Body of pancreas (tissue), 4 donors: ENCODE data around the gene KCTD10. TPM values are rescaled to one million over a fixed set of nuclear protein-coding genes. Genes with fewer than 3 reads are reported as not detected.
A peak's percentile ranks its signal among the peaks of the same experiment; 100 is the strongest.

Experiments
- ATAC-seq: fragments of 150-250 bp; one replicate; pipeline ENCODE4 v1.9.1; 2016
- DNase-seq, 4 donors: peaks; one replicate each; pipeline ENCODE4 v3.0.0-alpha.2; 2019
- H3K27ac ChIP-seq, 4 donors: fragments of 200-600 bp; sonication (generic); 1 replicate in 3 of 4; 2 replicates in 1 of 4; pipeline versions ENCODE4 v1.5.1 to v1.6.1; 2016 to 2019; ENCODE audit warnings: mild to moderate bottlenecking in 1 of 4, mixed read lengths in 1 of 4, moderate library complexity in 1 of 4
- H3K27me3 ChIP-seq, 2 donors: fragments of 200-600 bp; sonication (generic); one replicate each; pipeline ENCODE4 v1.6.0; 2016; ENCODE audit warnings: mild to moderate bottlenecking in 1 of 2
- H3K36me3 ChIP-seq, 2 donors: fragments of 200-600 bp; sonication (generic); replicated peaks in 1 of 2; 2 replicates each; pipeline ENCODE4 v1.5.1; 2016; ENCODE audit warnings: low read depth in 2 of 2; ENCODE audit not compliant: insufficient read depth in 1 of 2
- H3K4me1 ChIP-seq: fragments of 200-600 bp; sonication (generic); one replicate; pipeline ENCODE4 v1.6.0; 2016
- H3K4me3 ChIP-seq, 2 donors: fragments of 200-600 bp; sonication (generic); 1 replicate in 1 of 2; 2 replicates in 1 of 2; pipeline ENCODE4 v1.5.1; 2016 to 2019
- H3K9me3 ChIP-seq, 3 donors: fragments of 200-600 bp; sonication (generic); 1 replicate in 2 of 3; 2 replicates in 1 of 3; pipeline ENCODE4 v1.5.1; 2016
- CTCF ChIP-seq, 7 experiments: fragments of 450-650 bp in 4 of 7; fragments of 200-600 bp in 3 of 7; sonication (generic) in 3 of 7; IDR thresholded peaks; one replicate each; pipeline ENCODE4 v1.5.1; 2016 to 2019; ENCODE audit warnings: antibody characterized with exemption in 7 of 7
- POLR2A ChIP-seq, 3 donors: fragments of 450-650 bp; IDR thresholded peaks; one replicate each; pipeline ENCODE4 v1.6.1; 2016; ENCODE audit warnings: antibody characterized with exemption in 3 of 3, mild to moderate bottlenecking in 2 of 3
- WGBS, 2 donors: methylation state at CpG; one replicate each; pipeline ENCODE4 v1.1.5; 2017; 5-methylcytosine and 5-hydroxymethylcytosine counted together
- intact Hi-C: fragments of 100-400 bp; cut with DNase I; formaldehyde crosslinking; loops from one replicate; pipeline ENCODE4 v1.15.1; 2023
- total RNA-seq, 2 donors: library from RNA; depleted of rRNA; stranded (reverse); fragments of >200 nt; gene quantifications; one replicate each; pipeline ENCODE4 v1.1.0, GENCODE V29; 2016

The KCTD10 gene
- total RNA-seq, 2 donors from 2014 or later, result 18.2 to 28.3 TPM

GRCh38 chr12:109428037-109428629, 49.0 kb downstream of the KCTD10 start:
- intact Hi-C loops, result no loop called here

GRCh38 chr12:109423392-109423791, 53.7 kb downstream of the KCTD10 start:
- no peak overlapping the region for H3K4me3 ChIP-seq
- no peaks in the 10 kb centered on the region for H3K4me1 ChIP-seq
- no peak for ATAC-seq
- no peaks in the 10 kb centered on the region for H3K36me3 ChIP-seq
- DNase-seq, result no peak
- no peaks in the 10 kb centered on the region for H3K27me3 ChIP-seq
- H3K27ac ChIP-seq, result no peak overlapping the region
- no peak for TF ChIP-seq POLR2A (IDR thresholded peaks at IDR 0.05)
- TF ChIP-seq CTCF (IDR thresholded peaks at IDR 0.05), result no peak
- no peaks in the 10 kb centered on the region for H3K9me3 ChIP-seq
- intact Hi-C loops, result no loop called here
- WGBS, 2 donors, result 68 to 70% methylated on average over 9 of the region's 9 CpGs

More at GRCh38 chr12:109428037-109428629, 49.0 kb downstream of the KCTD10 start:
- no peak for TF ChIP-seq POLR2A (IDR thresholded peaks at IDR 0.05)
- peak; percentile 79 to 98 (median 88) for TF ChIP-seq CTCF (IDR thresholded peaks at IDR 0.05)
- ATAC-seq (peak; percentile 90), DNase-seq (peak; percentile 76 to 81 (median 78))
- H3K4me3 ChIP-seq, result no peak overlapping the region
- H3K9me3 ChIP-seq, result no peaks in the 10 kb centered on the region
- H3K27ac ChIP-seq, result no peak overlapping the region
- H3K27me3 ChIP-seq, result no peaks in the 10 kb centered on the region
- H3K36me3 ChIP-seq, result no peaks in the 10 kb centered on the region
- peaks cover 6% of the 10 kb centered on the region for H3K4me1 ChIP-seq
- WGBS, 2 donors, result 18 to 26% methylated on average over 7 to 8 of the region's 8 CpGs

- Histone ChIP-seq H3K9me3 (no peaks in the 10 kb centered on the region), H3K27ac (no peak overlapping the region), H3K27me3 (no peaks in the 10 kb centered on the region), H3K4me1 (no peaks in the 10 kb centered on the region), H3K4me3 (no peak overlapping the region), H3K36me3 (no peaks in the 10 kb centered on the region)
- DNase-seq (no peak), ATAC-seq (no peak)
- intact Hi-C loops, result no loop called here
- no peak for TF ChIP-seq POLR2A (IDR thresholded peaks at IDR 0.05)
- TF ChIP-seq CTCF (IDR thresholded peaks at IDR 0.05), result no peak
- WGBS, 2 donors, result 11 to 18% methylated on average over 10 of the region's 10 CpGs
These were observed 54.8 kb downstream of the KCTD10 start for GRCh38 chr12:109422251-109422650.

- Histone ChIP-seq H3K27ac (no peak overlapping the region), H3K4me3 (no peak overlapping the region), H3K9me3 (no peaks in the 10 kb centered on the region), H3K36me3 (no peaks in the 10 kb centered on the region), H3K27me3 (no peaks in the 10 kb centered on the region), H3K4me1 (no peaks in the 10 kb centered on the region)
- intact Hi-C loops, result no loop called here
- WGBS, 2 donors, result 44 to 54% methylated on average over 8 of the region's 8 CpGs
- ATAC-seq, result no peak
- no peak for TF ChIP-seq POLR2A (IDR thresholded peaks at IDR 0.05)
- no peak for TF ChIP-seq CTCF (IDR thresholded peaks at IDR 0.05)
- DNase-seq, result no peak
These were observed 55.6 kb downstream of the KCTD10 start for GRCh38 chr12:109421355-109422087.
